ENCODE measurements around the gene HEXIM1.

Gene HEXIM1

DNA sequence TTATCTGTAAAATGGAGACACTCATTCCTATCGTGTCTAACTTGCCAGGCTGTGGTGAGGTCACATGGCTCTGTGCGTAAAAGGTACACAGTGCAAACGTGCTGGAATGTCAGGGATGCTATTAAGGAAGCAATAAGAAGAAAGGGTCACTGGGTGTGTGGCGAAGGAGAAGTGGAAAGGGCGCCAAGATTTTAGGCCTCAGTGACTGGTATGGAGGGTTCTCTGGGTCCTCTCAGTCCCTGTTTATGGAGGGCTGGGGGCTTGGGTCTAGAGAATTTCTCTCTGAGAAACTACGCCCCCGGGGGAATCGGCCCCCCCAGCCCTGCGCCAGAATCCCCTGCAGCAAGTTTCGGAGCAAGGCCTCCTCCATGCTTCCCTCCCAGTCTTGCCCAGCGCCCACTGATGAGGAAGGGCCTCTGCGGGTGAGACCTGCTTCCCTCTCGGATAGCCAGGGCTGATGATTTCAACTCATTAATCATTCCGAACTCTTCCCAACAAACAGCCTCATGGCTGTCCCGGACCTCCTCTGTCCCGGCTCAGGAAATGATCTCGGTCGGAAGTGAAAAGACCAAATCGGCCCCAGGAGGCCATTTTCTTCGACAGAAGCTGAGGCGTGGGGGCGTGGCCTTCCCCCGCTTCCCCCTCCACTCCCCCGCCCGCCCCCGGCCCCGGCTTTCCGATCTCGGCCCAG is 1.2 kb upstream of the HEXIM1 start:
- no peak for DNase-seq (ENCODE audit: low read depth in 2 of 2)

DNA sequence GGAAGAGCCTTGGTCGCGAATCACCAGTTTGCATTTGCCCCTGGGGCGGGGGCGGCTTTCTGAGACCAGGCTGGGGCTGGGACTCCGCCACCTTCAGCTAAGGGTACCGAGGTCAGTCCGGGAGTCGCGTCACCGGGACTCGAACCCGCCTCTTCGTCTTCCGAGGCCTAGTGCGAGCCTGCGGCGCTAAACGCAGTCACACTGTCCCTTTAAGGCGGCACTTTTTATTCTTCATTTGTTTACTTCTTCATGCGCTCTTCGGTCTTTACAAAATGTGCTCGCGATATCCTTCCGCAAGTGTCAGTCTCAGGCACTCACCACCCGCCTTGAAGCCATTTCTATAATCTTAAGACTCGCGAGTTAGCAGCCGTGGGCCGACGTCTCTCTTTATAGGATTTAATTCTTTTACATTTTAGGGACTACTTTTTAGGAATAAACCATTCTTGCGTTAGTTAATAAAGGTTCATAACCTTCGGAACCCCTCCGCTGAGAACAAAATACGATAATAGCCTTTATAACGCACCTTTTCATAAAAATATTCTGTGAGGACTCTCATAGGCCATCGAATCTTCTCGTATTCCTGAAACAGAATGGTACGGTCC is 593 bp upstream of the HEXIM1 start:
- peak; percentile 66 for DNase-seq (ENCODE audit: low read depth in 2 of 2)

DNA sequence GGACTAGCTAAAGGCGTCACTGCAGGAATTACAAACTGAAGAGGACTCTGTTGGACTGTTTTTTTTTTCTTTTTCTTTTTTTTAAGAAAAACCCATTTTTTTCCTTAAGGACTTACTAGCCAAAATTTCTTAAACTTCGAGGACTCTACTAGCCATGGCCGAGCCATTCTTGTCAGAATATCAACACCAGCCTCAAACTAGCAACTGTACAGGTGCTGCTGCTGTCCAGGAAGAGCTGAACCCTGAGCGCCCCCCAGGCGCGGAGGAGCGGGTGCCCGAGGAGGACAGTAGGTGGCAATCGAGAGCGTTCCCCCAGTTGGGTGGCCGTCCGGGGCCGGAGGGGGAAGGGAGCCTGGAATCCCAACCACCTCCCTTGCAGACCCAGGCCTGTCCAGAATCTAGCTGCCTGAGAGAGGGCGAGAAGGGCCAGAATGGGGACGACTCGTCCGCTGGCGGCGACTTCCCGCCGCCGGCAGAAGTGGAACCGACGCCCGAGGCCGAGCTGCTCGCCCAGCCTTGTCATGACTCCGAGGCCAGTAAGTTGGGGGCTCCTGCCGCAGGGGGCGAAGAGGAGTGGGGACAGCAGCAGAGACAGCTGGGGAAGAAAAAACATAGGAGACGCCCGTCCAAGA is 878 bp downstream of the HEXIM1 start:
- DNase-seq (ENCODE audit: low read depth in 2 of 2), result peak; percentile 46 to 67

DNA sequence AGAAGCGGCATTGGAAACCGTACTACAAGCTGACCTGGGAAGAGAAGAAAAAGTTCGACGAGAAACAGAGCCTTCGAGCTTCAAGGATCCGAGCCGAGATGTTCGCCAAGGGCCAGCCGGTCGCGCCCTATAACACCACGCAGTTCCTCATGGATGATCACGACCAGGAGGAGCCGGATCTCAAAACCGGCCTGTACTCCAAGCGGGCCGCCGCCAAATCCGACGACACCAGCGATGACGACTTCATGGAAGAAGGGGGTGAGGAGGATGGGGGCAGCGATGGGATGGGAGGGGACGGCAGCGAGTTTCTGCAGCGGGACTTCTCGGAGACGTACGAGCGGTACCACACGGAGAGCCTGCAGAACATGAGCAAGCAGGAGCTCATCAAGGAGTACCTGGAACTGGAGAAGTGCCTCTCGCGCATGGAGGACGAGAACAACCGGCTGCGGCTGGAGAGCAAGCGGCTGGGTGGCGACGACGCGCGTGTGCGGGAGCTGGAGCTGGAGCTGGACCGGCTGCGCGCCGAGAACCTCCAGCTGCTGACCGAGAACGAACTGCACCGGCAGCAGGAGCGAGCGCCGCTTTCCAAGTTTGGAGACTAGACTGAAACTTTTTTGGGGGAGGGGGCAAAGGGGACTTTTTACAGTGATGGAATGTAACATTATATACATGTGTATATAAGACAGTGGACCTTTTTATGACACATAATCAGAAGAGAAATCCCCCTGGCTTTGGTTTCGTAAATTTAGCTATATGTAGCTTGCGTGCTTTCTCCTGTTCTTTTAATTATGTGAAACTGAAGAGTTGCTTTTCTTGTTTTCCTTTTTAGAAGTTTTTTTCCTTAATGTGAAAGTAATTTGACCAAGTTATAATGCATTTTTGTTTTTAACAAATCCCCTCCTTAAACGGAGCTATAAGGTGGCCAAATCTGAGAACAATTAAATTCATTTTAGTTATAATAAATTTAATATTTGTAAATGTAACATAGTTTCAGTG is 1.7 kb downstream of the HEXIM1 start:
- DNase-seq (ENCODE audit: low read depth in 2 of 2), result no peak

DNA sequence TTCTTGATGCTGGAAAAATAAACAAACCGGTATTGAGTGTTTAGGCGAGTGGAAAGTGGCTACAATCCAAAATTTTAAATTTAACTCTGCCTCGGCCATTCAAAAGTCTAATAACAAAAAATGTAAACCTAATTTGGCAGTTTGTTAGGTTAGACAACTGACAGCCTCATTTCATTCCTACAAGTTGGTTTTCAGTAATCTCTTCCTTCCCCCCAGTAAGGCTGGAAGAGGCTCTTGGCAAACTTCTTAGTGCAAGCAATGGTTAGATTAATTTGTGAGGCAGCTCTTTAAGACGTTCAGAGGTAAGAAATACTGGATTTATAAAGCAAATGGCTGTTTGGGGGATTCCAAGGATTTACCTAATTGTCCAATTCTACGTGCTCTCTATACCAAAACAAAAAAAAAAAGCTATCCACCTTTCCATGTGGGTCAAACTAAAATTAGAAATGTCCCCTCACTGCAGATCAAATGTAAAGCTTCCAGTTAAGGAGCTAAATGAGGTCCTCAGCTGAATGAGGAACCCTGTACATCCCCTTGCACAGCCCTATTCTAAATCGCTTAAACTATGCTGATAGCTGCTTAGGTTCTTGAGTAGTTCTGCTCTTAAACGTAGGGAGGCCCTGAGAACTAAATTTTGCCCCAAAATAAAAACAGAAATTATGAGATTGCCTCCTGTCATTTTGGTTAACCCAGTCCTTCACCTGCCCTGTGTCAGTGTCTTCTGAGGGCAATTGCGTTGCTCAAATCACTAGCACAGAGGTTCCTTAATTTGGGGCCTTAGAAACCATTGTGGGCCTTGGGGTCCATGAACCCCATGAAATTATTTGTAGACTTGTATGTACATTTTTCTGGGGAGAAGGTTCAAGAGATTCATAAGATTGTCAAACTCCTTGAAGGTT is 2.9 kb downstream of the HEXIM1 start:
- no peak for DNase-seq (ENCODE audit: low read depth in 2 of 2)

DNA sequence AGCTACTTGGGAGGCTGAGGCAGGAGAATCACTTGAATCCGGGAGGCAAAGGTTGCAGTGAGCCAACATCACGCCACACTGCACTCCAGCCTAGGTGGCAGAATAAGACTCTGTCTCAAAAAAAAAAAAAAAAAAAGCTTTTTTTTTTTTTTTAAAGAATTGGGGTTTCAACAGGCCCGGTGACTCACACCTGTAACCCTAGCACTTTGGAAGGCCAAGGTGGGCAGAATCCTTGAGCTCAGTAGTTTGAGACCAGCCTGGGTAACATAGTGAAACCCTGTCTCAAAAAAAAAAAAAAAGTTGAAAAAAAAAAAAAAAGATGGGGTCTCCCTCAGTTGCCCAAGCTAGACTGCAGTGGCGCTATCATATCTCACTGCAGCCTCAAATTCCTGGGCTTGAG is 6.8 kb downstream of the HEXIM1 start:
- DNase-seq (ENCODE audit: low read depth in 2 of 2), result no peak

DNA sequence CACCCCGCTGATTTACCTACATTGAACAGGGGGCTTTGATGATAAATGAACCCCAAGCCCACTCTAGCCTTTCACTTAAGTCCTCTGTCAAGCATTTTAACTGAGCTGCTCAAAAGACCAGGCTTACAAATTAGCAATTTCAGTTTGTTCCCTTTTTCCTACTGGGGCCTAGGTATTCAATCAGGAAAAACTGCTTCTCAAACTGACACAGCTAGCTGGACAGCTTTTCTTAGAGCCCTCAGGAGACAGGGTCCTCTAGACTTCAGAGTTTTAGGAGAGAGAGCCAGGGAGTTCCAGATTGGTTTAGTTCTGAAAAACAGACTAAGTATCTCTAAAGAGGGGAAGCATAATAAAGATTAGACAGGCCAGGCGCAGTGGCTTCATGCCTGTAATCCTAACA is 7.2 kb downstream of the HEXIM1 start:
- DNase-seq (ENCODE audit: low read depth in 2 of 2), result no peak

DNA sequence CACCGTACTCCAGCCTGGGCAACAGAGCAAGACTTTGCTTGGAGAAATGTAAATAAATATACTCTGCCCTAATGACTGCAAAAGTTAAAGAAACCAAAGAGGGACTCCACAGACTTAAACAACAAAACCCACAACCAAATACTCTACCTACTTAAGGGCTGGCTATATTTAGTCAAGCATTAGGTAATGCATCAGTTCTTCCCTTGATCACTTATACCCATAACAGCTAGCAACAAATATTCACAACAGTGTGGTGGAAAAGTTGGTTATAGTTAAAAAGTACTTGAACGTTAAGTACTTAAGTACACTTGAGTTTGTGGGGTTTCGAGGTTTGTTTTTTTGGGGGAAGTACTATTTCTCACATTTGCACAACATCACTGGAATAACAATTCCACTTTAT is 8.0 kb downstream of the HEXIM1 start:
- DNase-seq (ENCODE audit: low read depth in 2 of 2), result no peak

DNA sequence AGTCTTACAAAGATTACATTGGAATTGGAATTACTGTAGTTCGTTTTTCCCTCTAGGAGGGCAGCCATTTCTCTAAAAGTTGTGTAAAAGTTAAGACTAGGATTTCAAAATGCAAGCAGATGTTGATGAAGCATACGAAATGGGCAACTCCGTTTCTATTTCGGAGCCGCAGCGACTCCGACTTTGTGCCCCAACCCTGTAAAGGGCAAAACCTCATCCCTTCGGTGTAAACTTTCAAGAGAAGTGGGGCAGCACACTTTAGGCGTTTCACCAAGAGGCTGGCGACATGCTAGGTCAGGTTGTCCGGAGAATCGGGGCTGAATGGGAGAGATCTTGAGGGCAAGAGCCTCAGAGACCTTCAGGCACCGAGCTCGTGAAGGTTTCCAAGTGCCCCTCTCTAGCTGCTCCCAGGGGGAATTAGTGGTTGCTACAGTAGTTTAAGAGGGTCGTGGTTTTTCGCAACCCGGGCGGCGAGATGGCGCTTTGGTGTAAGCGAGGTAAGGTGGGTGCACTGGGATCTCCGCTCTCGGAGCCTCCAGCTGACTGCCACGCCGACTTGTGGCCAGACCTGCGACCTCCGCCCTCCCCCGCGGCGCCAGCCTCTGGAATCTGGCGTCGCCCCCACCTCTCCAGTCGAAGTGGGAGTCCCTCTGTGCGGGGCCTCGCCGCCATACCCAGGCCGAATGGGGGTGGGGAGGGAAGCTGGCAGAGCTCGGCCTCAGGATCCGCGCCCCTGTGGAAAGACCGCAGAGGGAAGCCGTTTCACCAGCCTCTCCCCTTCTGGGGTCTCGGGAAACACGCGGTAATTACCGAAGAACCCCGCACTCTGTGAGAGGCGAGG is 12.4 kb downstream of the HEXIM1 start:
- peak; percentile 31 to 56 for DNase-seq (ENCODE audit: low read depth in 2 of 2)

DNA sequence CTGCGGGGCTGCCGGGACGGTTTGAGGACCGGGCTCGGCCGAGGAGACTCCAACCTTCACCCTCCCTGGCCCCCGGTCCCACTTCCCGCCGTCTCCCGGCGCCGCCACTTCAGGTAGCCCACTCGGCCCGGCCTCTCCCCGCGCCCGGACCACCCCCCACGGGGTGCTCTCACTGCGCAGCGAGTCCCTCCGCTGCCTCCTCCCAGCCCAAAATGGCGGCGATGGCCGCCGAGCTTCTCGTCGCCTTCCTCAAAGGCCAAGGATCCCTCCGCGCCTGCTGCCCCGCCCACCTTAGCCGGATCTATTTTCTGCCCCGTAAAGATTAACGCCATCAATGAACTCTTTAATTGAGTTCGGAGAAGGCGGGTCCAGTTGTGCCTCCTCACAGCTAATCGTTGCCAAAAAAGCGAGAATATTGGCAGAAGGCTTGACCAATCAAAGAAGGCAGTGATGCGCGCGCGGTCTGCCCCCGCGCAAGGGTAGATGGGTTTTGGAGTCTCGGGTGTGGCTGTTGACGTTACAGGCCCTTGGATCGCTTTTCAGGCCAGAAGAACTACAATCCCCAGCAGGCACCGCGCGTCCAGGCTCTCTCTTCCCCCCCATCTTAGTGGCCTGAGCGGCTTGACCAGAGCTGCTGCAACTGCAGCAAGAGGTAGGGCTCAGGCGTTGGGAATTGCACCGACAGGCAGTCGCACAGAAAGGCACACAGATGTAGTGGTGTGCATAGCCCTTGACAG is 13.2 kb downstream of the HEXIM1 start, which contains the start of gene HEXIM2:
Gene HEXIM2 (plus strand): TSS at position 588 of the 737 bp plus-strand sequence. CDS start 919 bp downstream, outside the sequence.
- DNase-seq (ENCODE audit: low read depth in 2 of 2), result peak; percentile 93 to 98

DNA sequence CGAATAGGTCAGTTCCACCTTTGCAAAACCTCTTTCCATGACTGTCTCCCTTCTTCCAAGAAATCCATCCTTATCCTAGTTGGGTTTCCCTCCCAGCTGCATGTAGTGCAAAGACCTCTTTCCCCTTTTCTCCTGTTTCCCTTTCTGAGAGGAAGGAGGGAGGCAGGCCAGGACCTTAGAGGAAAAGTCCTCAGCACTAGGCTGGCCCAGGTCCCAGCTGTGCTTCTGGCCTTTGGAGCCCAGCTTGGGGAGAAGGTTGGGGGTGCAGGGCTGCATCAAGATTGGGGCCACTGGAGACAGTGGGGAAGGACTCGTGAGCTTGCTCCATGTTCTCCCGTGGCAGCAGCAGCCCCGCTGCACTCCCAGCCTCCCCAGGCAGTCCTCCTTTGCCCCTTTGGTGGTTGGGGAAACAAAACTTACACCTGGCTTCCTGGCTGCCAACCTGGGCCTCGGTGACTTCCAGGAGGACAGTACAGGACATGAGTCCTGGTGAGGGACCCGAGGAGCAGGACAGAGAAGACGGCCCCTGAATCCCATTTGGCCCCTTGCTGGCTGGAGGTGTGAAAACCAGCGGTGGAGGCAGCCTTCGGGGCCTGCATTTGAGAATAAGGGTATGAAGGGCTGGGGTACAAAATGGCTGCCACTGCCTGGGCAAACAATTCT is 13.9 kb downstream of the HEXIM1 start:
- no peak for DNase-seq (ENCODE audit: low read depth in 2 of 2)

DNA sequence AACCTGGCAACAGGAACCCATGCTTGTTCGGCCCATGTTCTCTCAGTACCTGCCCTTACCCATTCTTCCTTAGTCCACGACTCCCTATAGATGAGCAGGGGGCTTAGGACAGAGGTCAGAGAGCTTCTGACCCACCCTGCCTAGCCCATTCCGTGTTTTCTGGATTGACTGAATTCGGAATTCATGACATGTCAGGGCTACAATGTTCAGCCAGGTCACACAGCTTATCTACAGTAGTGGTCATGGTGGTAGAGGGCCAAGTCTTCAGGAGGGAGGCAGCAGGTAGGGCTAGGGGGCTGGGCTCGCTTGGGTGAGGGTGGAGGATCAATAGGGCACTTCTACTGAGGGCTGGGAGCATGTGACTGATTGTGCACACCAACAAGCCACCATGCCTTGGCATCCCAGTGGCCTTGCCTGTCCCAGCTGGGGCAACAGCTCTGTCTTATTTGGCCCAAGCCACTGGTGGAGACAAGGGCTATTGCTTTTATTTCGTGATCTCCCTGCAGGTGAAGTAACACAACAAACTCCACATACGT is 16.5 kb downstream of the HEXIM1 start:
- DNase-seq (ENCODE audit: low read depth in 2 of 2), result no peak

DNA sequence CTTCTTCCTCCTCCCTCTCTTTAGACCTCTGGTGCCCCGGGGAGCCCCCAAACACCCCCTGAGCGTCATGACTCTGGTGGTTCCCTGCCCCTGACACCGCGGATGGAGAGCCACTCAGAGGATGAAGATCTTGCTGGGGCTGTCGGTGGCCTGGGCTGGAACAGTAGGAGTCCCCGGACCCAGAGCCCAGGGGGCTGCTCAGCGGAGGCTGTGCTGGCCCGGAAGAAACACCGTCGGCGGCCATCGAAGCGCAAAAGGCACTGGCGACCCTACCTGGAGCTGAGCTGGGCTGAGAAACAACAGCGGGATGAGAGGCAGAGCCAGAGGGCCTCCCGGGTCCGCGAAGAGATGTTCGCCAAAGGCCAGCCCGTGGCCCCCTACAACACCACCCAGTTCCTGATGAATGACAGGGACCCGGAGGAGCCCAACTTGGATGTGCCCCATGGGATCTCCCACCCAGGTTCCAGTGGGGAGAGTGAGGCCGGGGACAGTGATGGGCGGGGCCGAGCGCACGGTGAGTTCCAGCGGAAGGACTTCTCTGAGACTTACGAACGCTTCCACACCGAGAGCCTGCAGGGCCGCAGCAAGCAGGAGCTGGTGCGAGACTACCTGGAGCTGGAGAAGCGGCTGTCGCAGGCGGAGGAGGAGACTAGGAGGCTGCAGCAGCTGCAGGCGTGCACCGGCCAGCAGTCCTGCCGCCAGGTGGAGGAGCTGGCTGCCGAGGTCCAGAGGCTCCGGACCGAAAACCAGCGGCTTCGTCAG is 20.9 kb downstream of the HEXIM1 start:
- no peak for DNase-seq (ENCODE audit: low read depth in 2 of 2)

DNA sequence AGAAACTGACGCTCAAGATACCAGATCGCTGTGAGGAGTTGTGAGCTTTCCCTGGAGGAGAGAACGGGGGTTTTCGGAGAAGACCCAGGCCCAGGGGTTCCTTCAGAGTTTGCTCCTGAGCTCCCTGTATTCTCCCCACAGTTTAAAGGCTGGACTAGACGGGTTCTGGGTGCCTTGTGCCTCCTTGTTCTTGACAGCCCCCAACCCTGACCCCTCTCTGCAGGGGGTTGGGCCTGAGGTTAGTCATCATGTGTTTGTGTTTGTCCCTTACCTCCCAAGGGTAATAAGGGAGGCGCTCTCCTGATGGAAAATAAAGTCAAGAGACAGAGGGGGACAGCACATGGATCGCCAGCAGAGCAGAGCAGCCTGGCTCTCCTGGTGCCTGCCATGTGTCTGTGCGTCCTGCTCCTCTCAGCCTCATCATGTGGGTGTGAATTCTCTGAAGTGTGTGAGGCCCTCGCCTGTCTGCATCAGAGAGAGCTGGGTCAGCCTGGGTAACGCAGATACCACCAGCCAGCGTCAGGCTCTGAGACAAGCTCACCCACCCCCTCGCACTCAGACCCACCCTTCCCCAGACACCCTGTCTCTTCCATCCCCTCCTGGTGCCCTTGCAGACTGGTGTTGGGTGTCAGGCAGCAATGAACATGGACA is 22.1 kb downstream of the HEXIM1 start:
- DNase-seq (ENCODE audit: low read depth in 2 of 2), result no peak

DNA sequence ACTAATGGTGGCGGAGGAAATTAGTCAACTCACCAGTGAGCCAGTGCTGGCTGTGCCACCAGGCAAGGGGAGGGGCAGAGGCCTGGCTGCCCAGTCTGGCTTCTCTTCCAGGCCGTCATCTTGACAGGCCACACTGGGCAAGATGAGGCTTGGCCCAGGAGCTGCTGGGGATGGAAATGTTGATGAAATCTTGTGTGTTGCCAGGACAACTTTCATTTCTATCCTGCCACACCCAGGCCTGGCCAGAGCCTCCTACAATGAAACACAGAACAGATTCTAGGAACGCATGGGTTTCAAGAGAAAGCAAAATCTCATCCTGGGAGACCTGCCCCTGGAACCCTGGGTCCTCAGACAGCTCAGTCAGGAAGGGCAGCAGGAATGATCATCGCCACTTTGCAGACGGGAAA is 22.7 kb downstream of the HEXIM1 start:
- no peak for DNase-seq (ENCODE audit: low read depth in 2 of 2)

DNA sequence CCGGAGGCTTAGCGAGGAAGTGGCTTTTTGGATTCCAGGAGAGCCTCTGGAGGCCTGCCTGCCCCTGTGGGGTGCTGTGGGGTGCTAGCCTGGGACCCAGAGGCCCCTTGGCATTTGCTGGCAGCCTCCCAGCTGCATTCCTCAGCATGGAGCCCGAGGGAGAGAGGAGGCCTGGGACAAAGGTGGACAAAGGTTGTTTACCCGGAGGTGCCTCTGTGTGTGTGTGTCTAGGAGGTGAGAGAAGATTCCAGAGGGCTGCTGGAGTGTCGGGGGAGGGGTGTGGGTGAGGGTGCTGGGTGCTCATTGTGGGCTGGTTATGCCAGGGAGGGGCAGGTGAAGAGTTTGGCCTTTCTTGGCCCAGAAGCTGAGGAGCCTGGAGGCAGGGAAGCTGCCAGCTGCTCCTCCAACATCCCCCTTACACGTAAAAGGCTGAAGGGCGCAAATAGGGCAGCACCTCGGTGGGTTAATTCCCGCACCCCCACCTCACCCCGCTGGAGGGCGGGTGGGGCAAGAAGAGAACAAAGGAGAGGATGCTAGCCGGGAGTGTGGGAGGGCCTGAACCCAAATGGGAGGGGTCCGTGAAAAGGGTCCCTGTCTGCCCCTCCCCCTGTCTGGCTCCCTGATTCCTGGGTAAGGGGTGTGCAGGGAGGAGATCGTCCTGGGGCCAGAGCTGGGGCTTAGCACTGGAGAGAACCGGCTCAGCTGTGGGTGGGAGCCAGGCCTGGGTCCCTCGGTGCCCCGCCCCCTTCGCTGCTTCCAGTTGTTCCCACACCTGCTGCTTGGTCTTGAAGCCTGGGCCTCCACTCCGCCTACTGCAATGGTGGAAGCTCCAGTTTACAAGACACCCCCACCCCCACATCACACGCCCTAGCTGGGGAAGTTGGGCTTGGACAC is 23.3 kb downstream of the HEXIM1 start:
- no peak for DNase-seq (ENCODE audit: low read depth in 2 of 2)
